ENCODE results near the gene CSMD2.

- TF ChIP-seq CTCF (IDR thresholded peaks at IDR 0.05): no peak
- no peak for TF ChIP-seq POLR2A (IDR thresholded peaks at IDR 0.05)
These were observed 549.5 kb downstream of the CSMD2 start for GRCh38 chr1:33615546-33615945.
